Glomerular visceral epithelial cell (primary cell): ENCODE results near the gene ALPP.
"Not testable (repeated sequence)": the region's sequence is repeated elsewhere in the genome, so short reads cannot be mapped to it uniquely, and the experiment has no call there.

Experiments used
- DNase-seq: peaks from one replicate; pipeline ENCODE4 v3.0.0-alpha.2; 2016; ENCODE audit errors: extremely low spot score

The ALPP gene

GRCh38 chr2:232381204-232382031 is 2.9 kb downstream of the ALPP start:
- not testable (repeated sequence) for DNase-seq

GRCh38 chr2:232382331-232383225 is 4.0 kb downstream of the ALPP start:
- no peak for DNase-seq

GRCh38 chr2:232384466-232384865 is 5.9 kb downstream of the ALPP start:
- DNase-seq = no peak

- not testable (repeated sequence) for DNase-seq
Measured at GRCh38 chr2:232385058-232385457, 6.5 kb downstream of the ALPP start.

GRCh38 chr2:232385660-232386489 is 7.3 kb downstream of the ALPP start:
- peak; percentile 85 for DNase-seq

GRCh38 chr2:232386490-232386739 is 7.9 kb downstream of the ALPP start:
- no peak for DNase-seq

- DNase-seq = peak; percentile 19
Measured at GRCh38 chr2:232386740-232387450, 8.3 kb downstream of the ALPP start.

- DNase-seq = no peak
Measured at GRCh38 chr2:232387451-232388171, 9.1 kb downstream of the ALPP start.

- DNase-seq = no peak
Measured at GRCh38 chr2:232388324-232388891, 9.9 kb downstream of the ALPP start.

GRCh38 chr2:232389327-232389726 is 10.8 kb downstream of the ALPP start:
- DNase-seq = peak; percentile 79

- DNase-seq = no peak
Measured at GRCh38 chr2:232390661-232391060, 12.1 kb downstream of the ALPP start.

GRCh38 chr2:232393556-232393955 is 15.0 kb downstream of the ALPP start:
- DNase-seq = no peak

GRCh38 chr2:232394431-232394830 is 15.9 kb downstream of the ALPP start:
- not testable (repeated sequence) for DNase-seq

- DNase-seq = no peak
Measured at GRCh38 chr2:232395586-232395985, 17.0 kb downstream of the ALPP start.

GRCh38 chr2:232396683-232397082 is 18.1 kb downstream of the ALPP start:
- DNase-seq = peak; percentile 26

- no peak for DNase-seq
Measured at GRCh38 chr2:232398293-232399034, 19.9 kb downstream of the ALPP start.

GRCh38 chr2:232400256-232401015 is 21.9 kb downstream of the ALPP start:
- DNase-seq = no peak

- no peak for DNase-seq
Measured at GRCh38 chr2:232402518-232402917, 24.0 kb downstream of the ALPP start.

- no peak for DNase-seq
Measured at GRCh38 chr2:232405943-232406510, 27.5 kb downstream of the ALPP start.
